Stimulated activated effector memory CD8-positive, alpha-beta T cell treated with anti-CD3 and anti-CD28 coated beads, Interleukin-12 subunit alpha, Interleukin-12 subunit beta, amount 100 ng/mL, for 72 hours (primary cell): ENCODE results near the gene CDKN2B-AS1.

ENCODE experiments used
- ATAC-seq: fragments of 150-1000 bp; cut with Tn5 transposase; 2 replicates; pipeline ENCODE4 v1.10.0; 2021
- DNase-seq, 2 donors: peaks; one replicate each; pipeline ENCODE4 v3.0.0; 2021 to 2022; ENCODE audit warnings: low spot score in 2 of 2
- H3K27ac Mint-ChIP-seq: one replicate; pipeline ENCODE4 v1.8.0; 2022; ENCODE audit warnings: mild to moderate bottlenecking, mixed read lengths
- H3K36me3 Mint-ChIP-seq: one replicate; pipeline ENCODE4 v1.8.0; 2022; ENCODE audit warnings: mild to moderate bottlenecking, mixed read lengths
- H3K4me1 Mint-ChIP-seq: one replicate; pipeline ENCODE4 v1.8.0; 2022; ENCODE audit warnings: mixed read lengths
- H3K4me3 Mint-ChIP-seq: one replicate; pipeline ENCODE4 v1.8.0; 2022; ENCODE audit warnings: mild to moderate bottlenecking, mixed read lengths
- H3K9me3 Mint-ChIP-seq: one replicate; pipeline ENCODE4 v1.8.0; 2022; ENCODE audit warnings: mixed read lengths

CDKN2B-AS1 gene

DNA sequence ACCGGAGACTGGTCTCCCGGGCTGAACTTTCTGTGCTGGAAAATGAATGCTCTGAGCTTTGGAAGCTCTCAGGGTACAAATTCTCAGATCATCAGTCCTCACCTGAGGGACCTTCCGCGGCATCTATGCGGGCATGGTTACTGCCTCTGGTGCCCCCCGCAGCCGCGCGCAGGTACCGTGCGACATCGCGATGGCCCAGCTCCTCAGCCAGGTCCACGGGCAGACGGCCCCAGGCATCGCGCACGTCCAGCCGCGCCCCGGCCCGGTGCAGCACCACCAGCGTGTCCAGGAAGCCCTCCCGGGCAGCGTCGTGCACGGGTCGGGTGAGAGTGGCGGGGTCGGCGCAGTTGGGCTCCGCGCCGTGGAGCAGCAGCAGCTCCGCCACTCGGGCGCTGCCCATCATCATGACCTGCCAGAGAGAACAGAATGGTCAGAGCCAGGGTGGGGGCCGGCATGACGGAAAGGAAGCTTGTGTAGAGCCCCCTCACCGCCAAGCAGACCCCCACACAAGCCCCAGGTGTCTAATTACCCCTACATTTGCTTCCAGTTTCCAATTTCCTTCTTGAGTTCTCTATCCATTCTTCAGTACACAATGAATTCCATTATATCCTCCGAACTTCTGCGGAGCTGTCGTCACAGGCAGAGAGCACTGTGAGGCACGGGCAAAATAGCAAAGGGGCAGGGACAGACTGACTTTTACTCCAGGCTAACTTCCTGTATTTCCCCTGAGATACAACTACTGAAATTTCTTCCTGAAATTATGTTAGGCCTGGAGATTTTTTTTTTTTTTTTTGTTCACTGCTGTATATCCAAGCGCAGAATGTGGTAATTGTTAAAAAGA, 23.6 kb upstream of the CDKN2B-AS1 start:
- DNase-seq, result no peak
- Mint-ChIP-seq H3K27ac (no peak overlapping the region), H3K36me3 (peaks cover 12% of the 10 kb centered on the region), H3K4me1 (peaks cover 42% of the 10 kb centered on the region), H3K9me3 (peaks cover 5% of the 10 kb centered on the region), H3K4me3 (no peak overlapping the region)
- no peak for ATAC-seq

DNA sequence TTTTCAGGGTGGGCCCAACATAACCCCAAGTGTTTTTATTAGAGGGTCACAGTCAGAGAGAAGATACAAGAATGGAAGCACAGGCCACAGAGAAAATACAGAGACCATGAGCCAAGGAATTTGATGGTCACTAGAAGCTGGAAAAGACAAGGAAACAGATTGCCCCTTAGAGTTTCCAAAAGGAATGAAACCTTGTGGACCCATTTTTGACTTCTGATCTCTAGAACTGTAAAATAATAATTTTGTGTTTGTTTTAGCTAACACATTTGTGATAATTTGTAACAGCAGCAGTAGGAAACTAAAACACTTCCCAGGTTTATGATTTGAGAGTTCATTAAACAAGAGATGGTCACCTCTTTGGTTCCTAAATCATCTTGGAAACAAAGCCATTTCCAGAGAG, 22.2 kb upstream of the CDKN2B-AS1 start:
- H3K27ac Mint-ChIP-seq, result no peak overlapping the region
- no peak for DNase-seq
- peaks cover 5% of the 10 kb centered on the region for H3K9me3 Mint-ChIP-seq
- ATAC-seq, result no peak
- H3K4me3 Mint-ChIP-seq, result no peak overlapping the region
- H3K4me1 Mint-ChIP-seq, result peaks cover 40% of the 10 kb centered on the region
- peaks cover 12% of the 10 kb centered on the region for H3K36me3 Mint-ChIP-seq

DNA sequence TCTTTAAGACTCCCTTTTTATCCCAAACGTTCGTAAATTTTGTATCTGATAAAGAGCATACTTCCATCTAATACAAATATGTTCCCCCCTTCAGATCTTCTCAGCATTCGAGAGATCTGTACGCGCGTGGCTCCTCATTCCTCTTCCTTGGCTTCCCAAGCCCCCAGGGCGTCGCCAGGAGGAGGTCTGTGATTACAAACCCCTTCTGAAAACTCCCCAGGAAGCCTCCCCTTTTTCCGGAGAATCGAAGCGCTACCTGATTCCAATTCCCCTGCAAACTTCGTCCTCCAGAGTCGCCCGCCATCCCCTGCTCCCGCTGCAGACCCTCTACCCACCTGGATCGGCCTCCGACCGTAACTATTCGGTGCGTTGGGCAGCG, 20.3 kb upstream of the CDKN2B-AS1 start:
- peak overlapping the region; percentile 84 for H3K4me3 Mint-ChIP-seq
- no peaks in the 10 kb centered on the region for H3K36me3 Mint-ChIP-seq
- H3K9me3 Mint-ChIP-seq, result no peaks in the 10 kb centered on the region
- H3K4me1 Mint-ChIP-seq, result peaks cover 32% of the 10 kb centered on the region
- DNase-seq (no peak), ATAC-seq (no peak)
- peak overlapping the region; percentile 6 for H3K27ac Mint-ChIP-seq

DNA sequence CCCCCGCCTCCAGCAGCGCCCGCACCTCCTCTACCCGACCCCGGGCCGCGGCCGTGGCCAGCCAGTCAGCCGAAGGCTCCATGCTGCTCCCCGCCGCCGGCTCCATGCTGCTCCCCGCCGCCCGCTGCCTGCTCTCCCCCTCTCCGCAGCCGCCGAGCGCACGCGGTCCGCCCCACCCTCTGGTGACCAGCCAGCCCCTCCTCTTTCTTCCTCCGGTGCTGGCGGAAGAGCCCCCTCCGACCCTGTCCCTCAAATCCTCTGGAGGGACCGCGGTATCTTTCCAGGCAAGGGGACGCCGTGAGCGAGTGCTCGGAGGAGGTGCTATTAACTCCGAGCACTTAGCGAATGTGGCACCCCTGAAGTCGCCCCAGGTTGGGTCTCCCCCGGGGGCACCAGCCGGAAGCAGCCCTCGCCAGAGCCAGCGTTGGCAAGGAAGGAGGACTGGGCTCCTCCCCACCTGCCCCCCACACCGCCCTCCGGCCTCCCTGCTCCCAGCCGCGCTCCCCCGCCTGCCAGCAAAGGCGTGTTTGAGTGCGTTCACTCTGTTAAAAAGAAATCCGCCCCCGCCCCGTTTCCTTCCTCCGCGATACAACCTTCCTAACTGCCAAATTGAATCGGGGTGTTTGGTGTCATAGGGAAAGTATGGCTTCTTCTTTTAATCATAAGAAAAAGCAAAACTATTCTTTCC, 19.7 kb upstream of the CDKN2B-AS1 start:
- peak overlapping the region; percentile 84 for H3K4me3 Mint-ChIP-seq
- peak in 1 of 2 donors; percentile 62 for DNase-seq
- ATAC-seq, result peak; percentile 79
- H3K36me3 Mint-ChIP-seq, result no peaks in the 10 kb centered on the region
- H3K9me3 Mint-ChIP-seq, result no peaks in the 10 kb centered on the region
- H3K27ac Mint-ChIP-seq, result peak overlapping the region; percentile 6
- H3K4me1 Mint-ChIP-seq, result peaks cover 31% of the 10 kb centered on the region

DNA sequence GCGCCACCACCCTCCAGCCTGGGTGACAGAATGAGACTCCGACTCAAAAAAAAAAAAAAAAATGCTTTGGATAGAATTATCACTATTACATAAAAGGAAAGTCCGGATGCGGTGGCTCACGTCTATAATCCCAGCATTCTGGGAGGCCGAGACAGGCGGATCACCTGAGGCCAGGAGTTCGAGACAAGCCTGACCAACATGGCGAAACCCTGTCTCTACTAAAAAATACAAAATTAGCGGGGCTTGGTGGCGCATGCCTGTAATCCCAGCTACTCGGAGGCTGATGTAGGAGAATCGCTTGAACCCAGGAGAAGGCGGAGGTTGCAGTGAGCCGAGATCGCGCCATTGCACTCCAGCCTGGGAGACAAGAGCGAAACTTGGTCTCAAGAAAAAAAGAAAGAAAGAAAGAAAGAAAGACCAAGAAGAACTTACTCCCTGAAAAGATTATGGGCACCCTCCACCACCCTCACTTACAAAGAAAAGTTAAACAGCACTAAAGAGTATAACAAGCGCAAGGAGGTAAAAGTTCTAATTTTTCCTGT, 18.2 kb upstream of the CDKN2B-AS1 start:
- Mint-ChIP-seq H3K27ac (no peak overlapping the region), H3K4me1 (peaks cover 27% of the 10 kb centered on the region), H3K9me3 (no peaks in the 10 kb centered on the region), H3K36me3 (no peaks in the 10 kb centered on the region), H3K4me3 (no peak overlapping the region)
- no peak for DNase-seq
- ATAC-seq, result no peak

DNA sequence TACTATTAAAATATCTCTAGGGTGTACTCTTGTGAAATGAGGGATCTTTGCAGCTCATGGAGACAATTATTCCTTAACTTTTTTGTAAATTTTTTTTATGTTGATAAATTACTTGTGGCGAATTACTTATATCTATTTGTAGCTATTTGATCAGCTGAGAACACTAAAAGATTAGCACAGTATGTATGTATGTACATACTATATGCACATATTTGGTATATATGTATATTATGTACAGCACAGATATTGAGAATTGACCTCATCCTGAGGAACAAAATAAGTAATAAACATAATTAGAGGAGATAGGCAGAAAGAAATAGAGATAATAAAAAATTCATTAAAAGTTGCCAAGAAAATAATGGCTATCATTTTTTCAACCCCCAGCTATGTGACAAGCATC, 12.2 kb upstream of the CDKN2B-AS1 start:
- no peak overlapping the region for H3K27ac Mint-ChIP-seq
- H3K9me3 Mint-ChIP-seq, result no peaks in the 10 kb centered on the region
- no peaks in the 10 kb centered on the region for H3K36me3 Mint-ChIP-seq
- no peak overlapping the region for H3K4me3 Mint-ChIP-seq
- H3K4me1 Mint-ChIP-seq, result peaks cover 15% of the 10 kb centered on the region
- DNase-seq (no peak), ATAC-seq (no peak)

DNA sequence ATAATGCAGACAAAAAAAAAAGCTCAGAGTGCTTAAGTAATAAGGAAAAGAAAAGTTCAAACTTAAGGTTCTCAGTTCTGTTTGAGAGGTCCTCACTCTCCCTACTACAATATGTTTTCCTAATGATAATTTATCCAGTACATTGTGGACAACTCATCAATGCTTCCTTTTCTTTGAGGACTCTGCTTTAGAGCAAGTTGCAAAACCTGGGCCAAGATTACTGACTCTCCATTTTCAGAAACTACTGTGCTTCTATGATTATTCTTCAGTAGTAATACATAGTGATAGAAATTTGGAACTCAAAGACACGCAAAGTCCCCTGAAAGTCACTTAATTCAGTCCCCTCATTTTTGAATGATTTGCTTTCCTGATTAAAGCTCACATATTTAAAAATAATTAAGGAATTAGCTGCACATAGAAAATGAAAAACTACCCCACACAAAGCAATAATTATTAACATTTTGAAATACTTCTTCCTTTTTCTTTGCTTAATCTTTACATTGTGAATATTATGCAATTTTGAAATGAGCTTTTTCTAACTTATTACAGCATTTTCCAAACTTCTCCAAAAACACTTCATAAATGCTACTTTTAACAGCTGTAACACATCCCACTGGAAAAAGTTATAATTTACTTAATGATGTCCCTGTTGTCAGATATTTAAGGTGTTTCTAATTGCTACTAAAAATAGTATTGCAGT, 11.6 kb upstream of the CDKN2B-AS1 start:
- ATAC-seq (no peak), DNase-seq (no peak)
- Mint-ChIP-seq H3K36me3 (no peaks in the 10 kb centered on the region), H3K4me3 (no peak overlapping the region), H3K9me3 (no peaks in the 10 kb centered on the region), H3K27ac (no peak overlapping the region), H3K4me1 (peaks cover 17% of the 10 kb centered on the region)

DNA sequence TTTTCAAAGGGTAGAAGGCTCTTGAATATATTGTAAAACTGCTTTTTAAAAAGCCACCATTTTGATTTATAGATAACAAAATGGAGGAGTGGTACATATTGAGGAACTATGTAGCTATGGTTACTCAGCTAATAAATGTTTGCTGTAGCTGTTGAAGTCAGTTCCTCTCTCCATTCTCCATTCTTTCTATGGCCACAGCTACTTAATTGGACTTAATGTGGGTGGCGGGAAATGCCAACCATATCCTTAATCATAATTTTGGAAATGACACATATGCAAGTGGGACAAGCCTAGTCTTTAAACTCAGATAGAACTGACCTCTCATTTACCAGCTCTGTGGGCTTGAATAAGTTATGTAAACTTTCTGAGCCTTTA, 11.0 kb upstream of the CDKN2B-AS1 start:
- Mint-ChIP-seq H3K4me1 (peaks cover 17% of the 10 kb centered on the region), H3K9me3 (no peaks in the 10 kb centered on the region), H3K4me3 (no peak overlapping the region), H3K27ac (no peak overlapping the region), H3K36me3 (no peaks in the 10 kb centered on the region)
- no peak for ATAC-seq
- no peak for DNase-seq

DNA sequence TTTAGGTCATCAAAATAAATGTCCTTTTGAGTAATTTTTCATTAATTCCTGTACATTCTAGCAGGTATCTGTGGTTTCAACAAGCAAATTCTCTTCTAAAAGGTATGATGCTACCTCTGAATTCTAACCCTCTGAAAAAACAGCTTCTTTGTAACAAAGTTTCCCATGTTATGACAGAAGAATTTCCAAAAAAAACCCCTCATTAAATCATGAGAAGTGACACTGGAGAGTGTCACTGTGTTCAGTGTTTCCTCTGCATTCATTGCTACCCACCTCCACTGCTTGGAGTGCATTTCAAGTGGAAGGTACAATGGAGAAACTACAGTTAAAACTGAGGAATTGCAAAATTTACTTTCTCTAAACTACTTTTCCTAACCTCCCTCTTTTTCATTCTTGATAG, 10.5 kb upstream of the CDKN2B-AS1 start:
- H3K27ac Mint-ChIP-seq, result no peak overlapping the region
- DNase-seq (no peak), ATAC-seq (no peak)
- H3K4me1 Mint-ChIP-seq, result peaks cover 12% of the 10 kb centered on the region
- H3K4me3 Mint-ChIP-seq, result no peak overlapping the region
- H3K9me3 Mint-ChIP-seq, result no peaks in the 10 kb centered on the region
- H3K36me3 Mint-ChIP-seq, result no peaks in the 10 kb centered on the region

DNA sequence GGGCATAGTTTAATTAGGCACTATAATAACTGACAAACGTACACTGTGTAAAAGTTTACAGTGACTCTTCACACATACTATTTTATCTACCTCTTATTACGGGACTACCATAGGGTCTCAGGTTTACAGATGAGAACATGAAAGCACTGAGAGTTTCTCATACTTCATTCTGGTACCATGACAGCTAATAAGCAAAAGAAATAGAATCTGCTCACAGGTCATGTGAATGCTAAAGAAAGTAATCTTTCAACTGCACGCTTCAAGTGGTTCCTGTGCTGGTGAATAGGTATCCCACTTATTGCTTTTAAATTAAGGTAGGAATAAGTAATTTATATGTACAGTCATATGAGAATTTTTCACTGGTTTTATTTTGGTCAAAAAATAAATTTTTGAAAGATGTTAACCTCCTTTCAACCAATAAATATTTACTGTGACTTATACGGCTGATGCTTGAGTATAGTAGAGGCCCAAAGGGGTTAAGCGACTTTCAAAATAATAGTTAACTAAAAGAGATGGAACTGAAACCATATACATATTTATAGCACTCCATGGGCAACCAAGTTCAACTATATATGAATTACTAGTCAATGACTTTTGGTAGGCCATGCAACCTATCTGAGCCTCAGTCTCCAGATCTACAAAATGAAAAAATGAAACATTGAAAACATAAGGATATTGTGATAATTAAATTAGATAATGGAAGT, 8.5 kb upstream of the CDKN2B-AS1 start:
- H3K4me3 Mint-ChIP-seq, result no peak overlapping the region
- no peak for ATAC-seq
- H3K9me3 Mint-ChIP-seq, result no peaks in the 10 kb centered on the region
- H3K4me1 Mint-ChIP-seq, result peaks cover 9% of the 10 kb centered on the region
- H3K36me3 Mint-ChIP-seq, result no peaks in the 10 kb centered on the region
- DNase-seq, result no peak
- no peak overlapping the region for H3K27ac Mint-ChIP-seq

DNA sequence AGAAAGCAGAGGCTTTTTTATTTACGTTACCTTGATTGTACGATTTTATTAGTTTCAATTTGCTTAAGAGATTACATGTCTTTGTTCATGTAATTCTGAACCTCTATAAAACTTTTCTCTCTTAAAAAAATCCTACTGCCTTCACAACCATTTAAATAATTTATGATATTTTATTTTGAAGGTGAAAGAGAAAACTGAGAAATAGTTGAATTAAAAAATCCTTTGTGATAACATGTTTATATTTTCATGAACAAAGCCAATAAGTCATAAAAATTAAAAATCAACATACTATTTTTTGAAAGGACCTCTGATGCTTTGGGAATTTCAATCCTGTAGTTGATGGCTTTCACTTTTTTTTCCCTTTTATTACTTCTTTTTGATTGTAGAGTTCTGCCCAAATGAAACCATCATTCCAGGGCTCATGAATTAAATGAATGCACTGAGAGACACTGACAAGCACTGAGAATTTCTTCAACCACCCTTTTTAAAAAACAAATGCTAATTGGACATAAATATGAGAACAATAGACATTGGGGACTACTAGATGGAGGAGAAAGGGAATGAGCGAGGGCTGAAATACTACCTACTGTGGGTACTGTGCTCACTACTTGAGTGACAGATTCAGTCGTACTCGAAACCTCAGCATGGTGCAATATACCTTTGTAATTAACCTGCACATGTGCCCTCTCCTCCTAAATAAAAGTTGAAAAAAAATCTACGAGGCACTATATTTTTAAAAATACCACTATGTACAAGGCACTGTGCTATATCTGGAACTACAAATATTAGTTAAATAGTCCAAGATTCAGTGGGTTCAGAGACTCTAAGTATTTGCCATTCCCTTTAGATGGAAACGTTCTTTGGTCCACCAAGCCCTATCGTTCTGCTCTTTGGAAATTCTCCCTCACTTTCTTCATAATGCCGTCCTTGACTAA, 6.3 kb upstream of the CDKN2B-AS1 start:
- H3K36me3 Mint-ChIP-seq, result no peaks in the 10 kb centered on the region
- no peak overlapping the region for H3K27ac Mint-ChIP-seq
- ATAC-seq, result no peak
- H3K4me1 Mint-ChIP-seq, result peaks cover 10% of the 10 kb centered on the region
- no peak for DNase-seq
- no peak overlapping the region for H3K4me3 Mint-ChIP-seq
- no peaks in the 10 kb centered on the region for H3K9me3 Mint-ChIP-seq

DNA sequence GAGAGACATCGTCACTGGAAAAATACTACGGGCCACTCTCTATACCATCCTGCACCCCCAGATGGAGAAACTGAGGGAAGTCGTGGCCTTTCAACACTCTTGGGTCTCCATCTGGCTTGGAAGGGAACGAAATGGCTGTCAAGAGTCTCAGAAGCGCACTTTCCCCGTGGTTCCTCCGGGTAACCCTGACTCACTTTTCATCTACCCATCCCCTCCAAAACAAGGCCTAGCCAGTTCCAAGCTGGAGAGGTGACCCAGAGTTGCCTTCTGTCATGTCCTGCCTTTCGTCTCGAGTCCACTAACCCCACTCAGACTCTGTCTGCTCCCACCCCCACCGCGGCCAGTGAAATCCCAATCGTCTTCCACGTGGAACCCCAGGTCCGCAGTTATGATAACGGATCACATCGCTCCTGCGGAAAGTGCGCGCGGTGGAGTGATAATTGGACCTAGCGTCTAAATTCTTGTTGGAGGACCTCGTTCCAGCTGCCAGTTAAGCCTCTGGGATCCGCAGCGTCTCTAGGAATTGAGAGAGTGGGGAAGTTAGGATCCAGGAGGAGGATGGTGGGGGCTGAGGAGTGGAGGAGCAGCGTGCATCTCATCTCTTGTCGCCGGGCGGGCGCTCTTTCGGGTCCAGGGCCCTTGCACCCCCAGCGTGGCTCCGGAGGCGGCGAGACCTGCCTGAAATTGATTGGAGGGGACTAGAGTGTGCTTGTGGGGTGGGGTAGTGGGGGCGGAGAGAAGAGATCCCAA, 5.0 kb upstream of the CDKN2B-AS1 start:
- Mint-ChIP-seq H3K4me1 (peaks cover 14% of the 10 kb centered on the region), H3K27ac (no peak overlapping the region), H3K36me3 (peaks cover 1% of the 10 kb centered on the region), H3K9me3 (no peaks in the 10 kb centered on the region), H3K4me3 (no peak overlapping the region)
- ATAC-seq (no peak), DNase-seq (no peak)

DNA sequence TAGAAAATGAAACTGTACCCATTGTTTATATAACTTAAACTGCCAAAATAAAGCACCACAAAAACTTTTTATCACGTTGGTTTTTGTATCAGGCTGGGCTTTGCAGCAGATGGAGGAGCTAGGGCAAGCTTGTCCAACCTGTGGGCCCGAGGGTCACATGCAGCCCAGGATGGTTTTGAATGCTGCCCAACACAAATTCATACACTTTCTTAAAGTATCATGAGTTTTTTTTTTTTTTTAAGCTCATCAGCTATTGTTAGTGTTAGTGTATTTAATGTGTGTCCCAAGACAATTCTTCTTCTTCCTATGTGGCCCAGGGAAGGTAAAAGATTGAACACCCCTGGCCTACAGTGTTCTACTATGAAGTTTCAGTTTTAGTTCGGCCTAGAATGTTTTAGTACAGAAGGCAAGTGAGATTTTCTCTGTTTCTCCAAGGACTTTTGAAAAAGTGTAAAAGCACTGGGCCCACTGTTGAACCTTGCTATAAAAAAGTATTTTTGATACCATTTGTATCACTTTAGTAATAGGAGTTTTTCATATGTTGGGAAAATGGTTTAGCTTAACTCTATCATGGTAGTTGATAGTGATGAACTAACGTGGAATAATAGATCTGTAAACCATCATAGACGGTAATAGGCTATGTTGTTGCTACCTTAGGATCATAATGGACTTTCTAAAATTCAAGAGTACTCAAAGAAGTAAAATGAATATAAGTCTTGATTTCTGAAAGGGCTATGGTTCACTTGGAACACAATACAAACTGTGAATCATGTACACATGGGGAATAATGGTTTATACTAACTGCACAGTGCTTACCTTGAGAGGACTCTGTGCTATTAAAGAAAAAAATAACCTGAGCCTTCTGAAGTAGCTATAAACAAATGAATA, 3.3 kb upstream of the CDKN2B-AS1 start:
- DNase-seq (no peak), ATAC-seq (no peak)
- Mint-ChIP-seq H3K9me3 (no peaks in the 10 kb centered on the region), H3K27ac (no peak overlapping the region), H3K4me1 (peaks cover 19% of the 10 kb centered on the region), H3K4me3 (no peak overlapping the region), H3K36me3 (peaks cover 18% of the 10 kb centered on the region)
